Fibroblast of lung (primary cell): ENCODE results near the gene BIRC3.
"Not testable (repeated sequence)": the region's sequence is repeated elsewhere in the genome, so short reads cannot be mapped to it uniquely, and the experiment has no call there.

Experiments used
- CTCF ChIP-seq, 2 donors: IDR thresholded peaks in 1 of 2; conservative IDR thresholded peaks in 1 of 2; 1 replicate in 1 of 2; 2 replicates in 1 of 2; pipeline ENCODE4 v1.5.1; 2011 to 2012; ENCODE audit warnings: low read length in 2 of 2, control low read depth in 1 of 2, inconsistent platforms in 1 of 2, low read depth in 1 of 2, mild to moderate bottlenecking in 1 of 2
- EZH2 ChIP-seq: IDR thresholded peaks from 2 replicates; pipeline ENCODE4 v1.5.1; 2012; ENCODE audit warnings: low read length, control low read depth, mild to moderate bottlenecking; ENCODE audit errors: missing control alignments

GRCh38 chr11:102341311-102341710, 24.0 kb downstream of the BIRC3 start:
- not testable (repeated sequence) for TF ChIP-seq CTCF (conservative IDR thresholded peaks at IDR 0.05 in 1 of 2, IDR thresholded peaks at IDR 0.05 in 1 of 2; ENCODE audit: low read depth in 1 of 2, low read length in 2 of 2); EZH2
